B cell (primary cell): ENCODE data around the gene FOXN1.

Experiments
- CTCF ChIP-seq: fragments of 200-600 bp; IDR thresholded peaks from one replicate; pipeline ENCODE4 v1.8.0; 2022; ENCODE audit warnings: antibody characterized with exemption, mild to moderate bottlenecking
- EZH2 ChIP-seq: IDR thresholded peaks from 2 replicates; pipeline ENCODE4 v1.6.1; 2012; ENCODE audit warnings: borderline replicate concordance, low read depth, mild to moderate bottlenecking, moderate library complexity, low read length; ENCODE audit not compliant: insufficient read depth, poor library complexity, severe bottlenecking

- no peak for TF ChIP-seq CTCF
- no peak for TF ChIP-seq EZH2
These were observed 24.1 kb downstream of the FOXN1 start for GRCh38 chr17:28530250-28530649.
